Panc1 (cell line): Measurements from ENCODE around the gene LSM2. TPM values are rescaled to one million over a fixed set of nuclear protein-coding genes. Genes with fewer than 3 reads are reported as not detected.

Experiments
- ATAC-seq: fragments of 200-7000 bp; cut with Tn5 transposase; 2 replicates; pipeline ENCODE4 v1.9.1; 2020; ENCODE audit warnings: mild to moderate bottlenecking, moderate library complexity
- BruUV-seq: library from RNA; stranded (reverse); fragments of 400-500 nt; replicated peaks from 2 replicates; lab custom pipeline; 2021; lab: Mats Ljungman, UMichigan
- CTCF ChIA-PET: fragments of 300-600 bp; sonication (Branson Sonifier 250); formaldehyde crosslinking; loops from one replicate; lab custom pipeline; 2022; ENCODE audit warnings: antibody characterized with exemption; lab: Charles Lee
- POLR2A ChIA-PET: fragments of 300-600 bp; sonication (Branson Sonifier 250); formaldehyde crosslinking; loops from one replicate; lab custom pipeline; 2022; ENCODE audit warnings: antibody characterized with exemption; lab: Charles Lee
- DNase-seq: peaks from one replicate; pipeline ENCODE4 v3.0.0-alpha.2; 2010; ENCODE audit warnings: low read depth, low spot score
- H3K27ac ChIP-seq: 2 replicates; pipeline ENCODE4 v1.5.1; 2011; ENCODE audit warnings: mild to moderate bottlenecking, low read length, inconsistent platforms
- H3K27me3 ChIP-seq: fragments of 200-500 bp; sonication (Bioruptor generic); 2 replicates; pipeline ENCODE4 v1.6.0; 2014; ENCODE audit warnings: low read length, inconsistent platforms; ENCODE audit not compliant: control insufficient read depth, insufficient read depth
- H3K36me3 ChIP-seq: fragments of 200-500 bp; sonication (Bioruptor generic); 2 replicates; pipeline ENCODE4 v1.5.1; 2014; ENCODE audit warnings: inconsistent platforms, mild to moderate bottlenecking, low read length, moderate library complexity; ENCODE audit not compliant: control insufficient read depth, insufficient read depth
- H3K4me1 ChIP-seq: 2 replicates; pipeline ENCODE4 v1.5.1; 2011; ENCODE audit warnings: inconsistent platforms, mild to moderate bottlenecking, low read length, moderate library complexity; ENCODE audit not compliant: control insufficient read depth, insufficient read depth
- H3K4me3 ChIP-seq, 2 experiments: 2 replicates each; pipeline ENCODE4 v1.5.1; 2011 to 2012; ENCODE audit warnings: low read depth in 2 of 2, low read length in 2 of 2, mild to moderate bottlenecking in 2 of 2, inconsistent platforms in 1 of 2, moderate library complexity in 1 of 2
- H3K9me3 ChIP-seq: fragments of 200-500 bp; sonication (Bioruptor generic); 2 replicates; pipeline ENCODE4 v1.5.1; 2014; ENCODE audit warnings: low read depth, mild to moderate bottlenecking, inconsistent platforms, low read length, moderate library complexity; ENCODE audit not compliant: control insufficient read depth, insufficient read depth
- POLR2AphosphoS5 ChIP-seq: IDR thresholded peaks from 2 replicates; pipeline ENCODE4 v1.6.1; 2012; ENCODE audit warnings: mild to moderate bottlenecking, low read depth, low read length, moderate library complexity
- SIN3A ChIP-seq: IDR thresholded peaks from 2 replicates; pipeline ENCODE4 v1.6.1; 2012; ENCODE audit warnings: low read depth, mild to moderate bottlenecking, low read length, moderate library complexity, borderline replicate concordance; ENCODE audit not compliant: insufficient read depth
- TCF7L2 ChIP-seq: IDR thresholded peaks from 2 replicates; pipeline ENCODE4 v1.6.1; 2011; ENCODE audit warnings: mild to moderate bottlenecking, low read depth, low read length, inconsistent platforms
- in situ Hi-C: cut with HindIII; loops from 2 replicates; pipeline ENCODE4 v1.10.0; 2016; ENCODE audit warnings: low sequenced_read_pairs, low pct_unique_long_range_greater_than_20kb
- intact Hi-C: fragments of 100-400 bp; cut with micrococcal nuclease; formaldehyde crosslinking; loops from one replicate; pipeline ENCODE4 v1.10.0; 2022; ENCODE audit not compliant: unreplicated experiment
- total RNA-seq: library from RNA; stranded (reverse); gene quantifications from one replicate; pipeline ENCODE4 v1.2.1, GENCODE V29; 2021; ENCODE audit not compliant: unreplicated experiment
- TF ChIP-seq, protein P1 (sequence below): fragments of 450-650 bp; IDR thresholded peaks from 2 replicates; pipeline ENCODE4 v1.5.1; 2017; ENCODE audit warnings: mild to moderate bottlenecking
- TF ChIP-seq, protein P2 (sequence below), 2 experiments: IDR thresholded peaks; 2 replicates each; pipeline ENCODE4 v1.6.1; 2011 to 2012; ENCODE audit warnings: low read depth in 2 of 2, control low read depth in 1 of 2, low read length in 1 of 2, mild to moderate bottlenecking in 1 of 2, moderate library complexity in 1 of 2; ENCODE audit not compliant: insufficient read depth in 1 of 2

The LSM2 gene
- total RNA-seq, 1 experiment from 2014 or later = 89.7 TPM

DNA sequence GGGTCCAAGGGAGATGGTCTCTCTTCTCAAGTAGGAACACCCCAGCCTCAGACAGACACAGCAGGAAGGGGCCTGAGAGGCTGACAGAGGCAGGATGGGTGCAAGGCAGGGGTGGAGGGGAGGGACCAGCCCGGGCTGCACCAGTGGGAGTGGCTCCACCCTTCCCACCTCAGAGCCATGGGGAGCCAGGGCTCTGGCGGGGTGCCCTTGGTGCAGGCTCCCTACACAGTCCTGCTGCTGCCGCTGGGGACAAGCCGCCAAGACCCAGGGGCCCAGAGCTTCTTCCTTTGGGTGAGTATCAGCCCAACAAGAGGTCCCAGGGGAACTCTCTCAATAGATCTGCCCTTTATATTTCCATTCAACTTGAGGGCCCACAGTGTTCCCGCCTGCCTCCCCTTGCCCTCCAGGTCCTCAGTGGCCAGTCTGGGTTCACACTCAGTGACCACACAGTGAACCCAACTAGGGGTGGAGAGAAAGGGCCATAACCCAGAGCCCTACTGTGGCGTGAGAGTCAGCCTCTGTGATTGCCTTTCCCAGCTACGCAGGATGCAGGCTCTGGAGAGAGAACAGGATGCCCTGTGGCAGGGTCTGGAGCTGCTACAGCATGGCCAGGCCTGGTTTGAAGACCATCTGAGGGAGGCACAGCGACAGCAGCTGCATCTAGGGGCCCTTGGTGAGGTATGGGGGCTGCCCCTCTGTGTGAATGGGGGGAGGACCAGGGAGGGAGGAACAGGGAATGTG lies 43.7 kb downstream of the LSM2 start:
- DNase-seq = no peak
- intact Hi-C loops = no loop called here

DNA sequence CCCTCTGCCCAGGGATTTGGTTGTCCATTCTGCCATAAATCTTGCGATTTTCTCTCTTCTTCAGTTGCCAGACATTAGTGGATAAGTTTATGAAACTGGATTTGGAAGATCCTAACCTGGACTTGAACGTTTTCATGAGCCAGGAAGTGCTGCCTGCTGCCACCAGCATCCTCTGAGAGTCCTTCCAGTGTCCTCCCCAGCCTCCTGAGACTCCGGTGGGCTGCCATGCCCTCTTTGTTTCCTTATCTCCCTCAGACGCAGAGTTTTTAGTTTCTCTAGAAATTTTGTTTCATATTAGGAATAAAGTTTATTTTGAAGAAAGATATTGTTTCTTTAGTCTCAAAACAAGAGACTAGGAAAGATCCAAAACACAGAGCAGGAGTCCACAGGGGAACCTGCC lies 44.4 kb downstream of the LSM2 start, which contains the start of gene SAPCD1:
Gene SAPCD1, plus strand, starts transcription at position 301 of the 400 bp plus-strand sequence. CDS start 399 bp downstream, outside the sequence.
- Histone ChIP-seq H3K4me1 (no peaks in the 10 kb centered on the region), H3K4me3 (no peak within 1 kb of the TSS), H3K27me3 (no peaks in the 10 kb centered on the region), H3K27ac (no peak within 1 kb of the TSS), H3K9me3 (no peaks in the 10 kb centered on the region), H3K36me3 (no peaks in the 10 kb centered on the region)
- in situ Hi-C loops = no loop called here
- intact Hi-C loops = no loop called here
- ATAC-seq = no peak
- BruUV-seq = no TSS peak
- DNase-seq = no peak
- no peak for TF ChIP-seq TCF7L2
- no peak for TF ChIP-seq SIN3A
- TF ChIP-seq, protein P1, sequence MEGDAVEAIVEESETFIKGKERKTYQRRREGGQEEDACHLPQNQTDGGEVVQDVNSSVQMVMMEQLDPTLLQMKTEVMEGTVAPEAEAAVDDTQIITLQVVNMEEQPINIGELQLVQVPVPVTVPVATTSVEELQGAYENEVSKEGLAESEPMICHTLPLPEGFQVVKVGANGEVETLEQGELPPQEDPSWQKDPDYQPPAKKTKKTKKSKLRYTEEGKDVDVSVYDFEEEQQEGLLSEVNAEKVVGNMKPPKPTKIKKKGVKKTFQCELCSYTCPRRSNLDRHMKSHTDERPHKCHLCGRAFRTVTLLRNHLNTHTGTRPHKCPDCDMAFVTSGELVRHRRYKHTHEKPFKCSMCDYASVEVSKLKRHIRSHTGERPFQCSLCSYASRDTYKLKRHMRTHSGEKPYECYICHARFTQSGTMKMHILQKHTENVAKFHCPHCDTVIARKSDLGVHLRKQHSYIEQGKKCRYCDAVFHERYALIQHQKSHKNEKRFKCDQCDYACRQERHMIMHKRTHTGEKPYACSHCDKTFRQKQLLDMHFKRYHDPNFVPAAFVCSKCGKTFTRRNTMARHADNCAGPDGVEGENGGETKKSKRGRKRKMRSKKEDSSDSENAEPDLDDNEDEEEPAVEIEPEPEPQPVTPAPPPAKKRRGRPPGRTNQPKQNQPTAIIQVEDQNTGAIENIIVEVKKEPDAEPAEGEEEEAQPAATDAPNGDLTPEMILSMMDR = no peak
- TF ChIP-seq POLR2AphosphoS5 = no peak
- TF ChIP-seq, protein P2, sequence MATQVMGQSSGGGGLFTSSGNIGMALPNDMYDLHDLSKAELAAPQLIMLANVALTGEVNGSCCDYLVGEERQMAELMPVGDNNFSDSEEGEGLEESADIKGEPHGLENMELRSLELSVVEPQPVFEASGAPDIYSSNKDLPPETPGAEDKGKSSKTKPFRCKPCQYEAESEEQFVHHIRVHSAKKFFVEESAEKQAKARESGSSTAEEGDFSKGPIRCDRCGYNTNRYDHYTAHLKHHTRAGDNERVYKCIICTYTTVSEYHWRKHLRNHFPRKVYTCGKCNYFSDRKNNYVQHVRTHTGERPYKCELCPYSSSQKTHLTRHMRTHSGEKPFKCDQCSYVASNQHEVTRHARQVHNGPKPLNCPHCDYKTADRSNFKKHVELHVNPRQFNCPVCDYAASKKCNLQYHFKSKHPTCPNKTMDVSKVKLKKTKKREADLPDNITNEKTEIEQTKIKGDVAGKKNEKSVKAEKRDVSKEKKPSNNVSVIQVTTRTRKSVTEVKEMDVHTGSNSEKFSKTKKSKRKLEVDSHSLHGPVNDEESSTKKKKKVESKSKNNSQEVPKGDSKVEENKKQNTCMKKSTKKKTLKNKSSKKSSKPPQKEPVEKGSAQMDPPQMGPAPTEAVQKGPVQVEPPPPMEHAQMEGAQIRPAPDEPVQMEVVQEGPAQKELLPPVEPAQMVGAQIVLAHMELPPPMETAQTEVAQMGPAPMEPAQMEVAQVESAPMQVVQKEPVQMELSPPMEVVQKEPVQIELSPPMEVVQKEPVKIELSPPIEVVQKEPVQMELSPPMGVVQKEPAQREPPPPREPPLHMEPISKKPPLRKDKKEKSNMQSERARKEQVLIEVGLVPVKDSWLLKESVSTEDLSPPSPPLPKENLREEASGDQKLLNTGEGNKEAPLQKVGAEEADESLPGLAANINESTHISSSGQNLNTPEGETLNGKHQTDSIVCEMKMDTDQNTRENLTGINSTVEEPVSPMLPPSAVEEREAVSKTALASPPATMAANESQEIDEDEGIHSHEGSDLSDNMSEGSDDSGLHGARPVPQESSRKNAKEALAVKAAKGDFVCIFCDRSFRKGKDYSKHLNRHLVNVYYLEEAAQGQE (IDR thresholded peaks at IDR 0.05; ENCODE audit: insufficient read depth in 1 of 2, low read depth in 2 of 2, low read length in 1 of 2) = no peak
- ChIA-PET POLR2A (no interaction called here), CTCF (no interaction called here)

More for the DNA sequence above, 43.7 kb downstream of the LSM2 start:
- BruUV-seq = no TSS peak
- TF ChIP-seq TCF7L2 = no peak
- TF ChIP-seq, protein P1 = no peak
- TF ChIP-seq, protein P2 (IDR thresholded peaks at IDR 0.05; ENCODE audit: insufficient read depth in 1 of 2, low read depth in 2 of 2, low read length in 1 of 2) = no peak
- TF ChIP-seq POLR2AphosphoS5 = no peak
- no peak for TF ChIP-seq SIN3A
- ChIA-PET POLR2A (no interaction called here), CTCF (no interaction called here)
- in situ Hi-C loops = no loop called here
- Histone ChIP-seq H3K4me1 (no peaks in the 10 kb centered on the region), H3K27me3 (no peaks in the 10 kb centered on the region), H3K36me3 (no peaks in the 10 kb centered on the region), H3K4me3 (no peak overlapping the region), H3K27ac (no peak overlapping the region), H3K9me3 (no peaks in the 10 kb centered on the region)
- ATAC-seq = peak; percentile 32; the same call in 1 of the 2 replicates
